ENCODE measurements around the gene DUS2. TPM values are rescaled to one million over a fixed set of nuclear protein-coding genes. Genes with fewer than 3 reads are reported as not detected.

Gene DUS2
- polyA plus RNA-seq, 12 donors = 9.8 to 13.9 (median 11.8) TPM; not detected in 2

- DNase-seq = peak; percentile 63
Observed at GRCh38 chr16:68040506-68041288, 17.6 kb downstream of the DUS2 start.

DNA sequence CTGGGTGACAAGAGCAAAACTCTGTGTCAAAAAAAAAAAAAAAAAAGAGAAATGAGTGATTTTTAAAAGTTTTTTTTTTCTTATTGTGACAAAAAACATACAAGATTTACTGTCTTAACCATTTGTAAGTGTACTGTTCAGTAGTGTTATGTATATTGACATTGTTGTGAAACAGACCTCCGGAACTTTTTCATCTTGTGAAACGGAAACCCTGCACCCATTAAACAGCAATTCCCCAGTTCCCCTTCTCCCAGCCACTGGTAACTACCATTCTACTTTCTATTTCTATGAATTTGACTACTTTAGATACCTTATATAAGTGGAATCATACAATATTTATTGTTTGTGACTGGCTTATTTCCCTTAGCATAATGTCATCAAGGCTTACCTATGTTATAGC lies 18.7 kb downstream of the DUS2 start:
- DNase-seq = no peak

DNA sequence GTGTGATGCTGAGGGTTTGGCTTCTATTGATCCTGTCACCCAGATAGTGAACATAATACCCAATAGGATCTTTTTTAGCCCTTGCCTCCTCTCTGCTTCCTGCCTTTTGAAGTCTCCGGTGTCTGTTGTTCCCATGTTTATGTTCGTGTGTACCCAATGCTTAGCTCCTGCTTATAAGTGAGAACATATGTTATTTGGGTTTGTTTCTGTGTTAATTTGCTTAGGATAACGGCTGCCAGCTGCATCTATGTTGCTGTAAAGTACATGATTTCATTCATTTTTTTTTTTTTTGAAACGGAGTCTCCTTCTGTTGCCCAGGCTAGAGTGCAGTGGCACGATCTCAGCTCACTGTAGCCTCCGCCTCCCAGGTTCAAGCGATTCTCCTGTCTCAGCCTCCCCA lies 23.0 kb downstream of the DUS2 start:
- DNase-seq = no peak

- DNase-seq = no peak
Observed at GRCh38 chr16:68047987-68048386, 24.9 kb downstream of the DUS2 start.

- DNase-seq = no peak
Observed at GRCh38 chr16:68049449-68049848, 26.4 kb downstream of the DUS2 start.

GRCh38 chr16:68055395-68055794 lies 32.3 kb downstream of the DUS2 start:
- DNase-seq = no peak

- no peak for DNase-seq
Observed at GRCh38 chr16:68059804-68060203, 36.7 kb downstream of the DUS2 start.

GRCh38 chr16:68061396-68061795 lies 38.3 kb downstream of the DUS2 start:
- DNase-seq = no peak

DNA sequence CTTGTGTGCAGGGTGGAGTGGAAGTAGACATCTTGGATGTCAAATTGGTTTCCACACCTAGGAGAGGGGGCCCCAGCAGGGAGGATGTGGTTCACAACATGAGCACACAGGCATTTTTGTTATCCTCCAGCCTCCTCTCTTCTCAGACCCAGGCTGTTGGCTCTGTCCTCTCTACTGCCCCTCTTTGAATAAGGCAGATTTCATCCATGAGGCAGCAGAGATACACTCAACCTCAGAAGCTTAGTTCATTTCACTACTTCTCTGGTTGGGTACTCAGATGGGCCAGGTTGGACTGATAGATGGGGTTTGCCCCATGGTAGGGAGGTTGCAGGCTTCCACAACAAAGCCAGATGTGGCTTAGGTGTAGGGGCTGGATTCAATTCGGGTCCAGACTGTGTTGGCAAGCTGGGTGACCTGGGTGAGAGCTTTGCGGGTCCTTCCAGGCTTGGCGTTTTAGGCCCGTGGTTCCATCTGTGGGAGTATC lies 39.9 kb downstream of the DUS2 start:
- DNase-seq = no peak

DNA sequence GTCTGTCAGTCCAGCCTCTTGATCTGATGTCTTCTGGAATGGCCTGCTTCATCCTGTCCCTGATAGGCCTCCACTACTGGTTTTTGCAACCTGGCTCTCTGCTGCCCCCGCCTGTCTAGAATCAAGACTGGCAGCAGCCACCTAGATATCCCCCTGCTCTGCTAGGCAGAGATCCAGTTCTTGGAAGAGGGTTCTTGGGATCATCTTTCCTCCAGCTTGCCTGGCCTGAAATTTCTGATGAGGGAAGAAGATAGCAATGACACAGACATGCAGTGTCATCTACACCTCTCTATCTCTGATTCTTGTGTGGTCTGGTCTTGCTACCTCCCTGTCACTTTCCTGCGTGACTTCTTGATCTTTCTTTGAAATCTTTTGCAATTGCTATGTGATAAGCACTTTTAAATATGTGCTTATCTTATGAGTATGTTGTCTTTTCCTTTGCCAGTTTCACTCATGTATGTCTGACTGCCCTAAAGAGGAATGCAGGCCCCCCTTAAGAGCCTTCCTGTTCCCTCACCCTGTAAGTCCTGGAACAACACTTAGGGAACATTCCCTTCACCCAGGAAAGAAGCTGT lies 41.8 kb downstream of the DUS2 start:
- no peak for DNase-seq

GRCh38 chr16:68065716-68066305 lies 42.7 kb downstream of the DUS2 start:
- DNase-seq = no peak

DNA sequence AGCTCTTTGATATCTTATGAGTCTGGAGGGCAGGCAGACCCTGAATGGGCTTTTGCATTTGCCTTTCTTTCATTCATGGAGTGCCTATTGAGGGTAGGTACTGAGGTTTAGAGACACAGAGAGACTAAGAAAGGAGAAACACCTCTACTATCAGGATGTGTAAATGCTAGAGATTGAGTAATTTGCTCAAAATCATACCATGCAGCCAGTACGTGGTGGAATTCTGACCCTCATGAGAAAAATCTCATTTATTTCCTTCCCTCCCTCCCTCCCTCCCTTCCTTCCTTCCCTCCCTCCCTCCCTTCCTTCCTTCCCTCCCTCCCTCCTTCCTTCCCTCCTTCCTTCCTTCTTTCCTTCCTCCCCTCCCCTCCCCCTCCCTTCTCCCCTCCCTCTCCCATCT lies 43.7 kb downstream of the DUS2 start:
- DNase-seq = no peak

- no peak for DNase-seq
Observed at GRCh38 chr16:68068926-68069325, 45.8 kb downstream of the DUS2 start.

DNA sequence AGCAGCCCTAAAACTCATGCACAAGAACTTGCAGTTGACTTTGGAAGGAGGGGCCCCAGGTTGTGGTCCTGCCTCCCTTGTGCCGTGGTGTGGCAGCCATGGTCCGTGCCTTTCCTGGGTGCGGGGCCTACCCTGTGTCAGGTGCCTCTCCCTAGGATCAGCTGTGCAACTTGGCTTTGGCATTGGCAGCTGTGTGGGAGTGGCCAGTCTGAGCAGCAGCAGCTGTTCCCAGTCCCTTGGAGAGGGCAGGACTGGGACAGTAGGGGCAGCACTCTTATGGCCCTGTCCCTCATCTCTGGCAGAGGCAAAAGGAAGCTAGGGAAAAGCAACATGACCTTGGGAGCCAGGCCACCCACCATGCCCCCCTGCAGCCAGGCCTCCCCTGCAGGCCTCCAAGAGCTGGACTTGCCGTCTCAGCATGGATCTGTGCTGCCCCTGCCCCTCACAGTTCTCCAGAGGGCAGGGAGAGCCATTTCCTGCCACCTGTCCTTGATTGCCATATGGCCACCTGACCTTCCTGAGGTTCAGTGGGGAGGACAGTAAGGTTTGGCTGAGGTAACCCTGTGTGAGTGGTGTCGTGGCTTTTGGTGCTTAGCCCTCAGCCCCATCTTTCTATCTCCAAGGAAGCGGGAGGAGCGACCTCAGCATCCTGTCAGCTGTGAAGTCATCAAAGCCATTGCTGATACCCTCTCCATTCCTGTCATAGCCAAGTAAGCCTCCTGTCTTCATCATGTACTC lies 46.6 kb downstream of the DUS2 start:
- DNase-seq = no peak

DNA sequence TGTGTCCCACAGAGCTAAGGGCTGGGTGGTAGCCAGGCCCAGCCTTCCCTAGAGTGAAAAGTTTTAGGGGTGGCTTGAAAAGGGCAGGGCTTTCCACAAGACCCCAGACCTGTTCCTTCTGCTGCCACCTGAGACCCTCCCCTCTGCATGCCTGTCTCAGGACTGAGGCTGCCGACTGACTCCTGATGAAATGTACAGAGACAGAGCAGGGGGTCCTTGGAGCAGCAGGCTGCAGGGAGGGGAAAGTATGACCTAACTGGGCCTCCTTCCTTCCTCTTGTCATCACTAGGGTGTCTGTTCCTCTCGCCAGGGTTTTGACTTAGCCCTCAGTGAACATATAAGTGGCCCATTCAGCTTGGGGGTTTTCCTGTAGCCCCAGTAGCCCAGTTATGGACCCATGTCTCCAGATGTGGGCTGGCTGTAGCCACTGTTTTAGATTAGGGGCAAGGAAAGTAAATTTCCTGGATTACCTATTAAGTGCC lies 47.2 kb downstream of the DUS2 start:
- DNase-seq = no peak

DNA sequence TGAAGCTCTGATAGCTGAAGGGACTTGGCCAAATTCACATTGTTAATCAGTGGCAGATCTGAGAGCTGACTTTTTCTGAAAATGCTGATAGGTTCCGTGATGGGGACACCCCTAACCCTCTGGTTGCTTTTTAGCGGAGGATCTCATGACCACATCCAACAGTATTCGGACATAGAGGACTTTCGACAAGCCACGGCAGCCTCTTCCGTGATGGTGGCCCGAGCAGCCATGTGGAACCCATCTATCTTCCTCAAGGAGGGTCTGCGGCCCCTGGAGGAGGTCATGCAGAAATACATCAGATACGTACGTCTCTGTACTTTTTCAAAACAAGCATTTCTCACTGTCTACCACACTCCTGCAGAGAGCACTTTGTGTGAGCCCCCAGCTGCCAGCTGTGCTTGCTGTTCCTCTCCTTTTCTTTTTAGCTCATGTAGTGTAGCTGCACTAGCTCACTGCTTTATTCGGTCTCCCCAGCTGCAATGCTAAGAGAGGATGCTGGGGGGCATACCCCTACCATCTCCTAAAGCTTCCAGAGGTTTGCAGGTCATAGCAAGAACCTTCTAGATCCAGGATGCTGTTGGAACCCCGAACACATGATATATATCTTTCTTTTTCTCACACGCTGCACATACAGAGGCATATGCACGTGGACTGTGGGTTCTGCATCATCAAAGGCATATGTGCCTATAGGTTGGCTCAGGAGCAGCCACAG lies 47.9 kb downstream of the DUS2 start:
- no peak for DNase-seq

DNA sequence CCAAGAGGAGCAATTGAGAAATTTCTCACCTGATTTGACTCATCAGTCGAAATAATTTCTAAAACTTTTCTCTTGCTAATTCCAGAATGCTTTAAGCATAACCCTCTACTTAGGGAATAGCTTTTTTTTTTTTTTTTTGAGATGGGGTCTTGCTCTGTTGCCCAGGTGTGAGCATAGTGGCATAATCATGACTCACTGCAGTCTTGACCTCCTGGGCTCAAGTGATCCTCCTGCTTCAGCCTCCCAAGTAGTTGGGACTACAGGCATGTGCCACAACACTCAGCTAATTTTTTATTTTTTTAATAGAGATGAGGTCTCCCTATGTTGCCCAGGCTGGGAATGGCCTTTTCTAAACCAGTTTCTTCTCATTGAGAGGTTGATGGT lies 48.4 kb downstream of the DUS2 start:
- no peak for DNase-seq

- no peak for DNase-seq
Observed at GRCh38 chr16:68072038-68072695, 49.1 kb downstream of the DUS2 start.

DNA sequence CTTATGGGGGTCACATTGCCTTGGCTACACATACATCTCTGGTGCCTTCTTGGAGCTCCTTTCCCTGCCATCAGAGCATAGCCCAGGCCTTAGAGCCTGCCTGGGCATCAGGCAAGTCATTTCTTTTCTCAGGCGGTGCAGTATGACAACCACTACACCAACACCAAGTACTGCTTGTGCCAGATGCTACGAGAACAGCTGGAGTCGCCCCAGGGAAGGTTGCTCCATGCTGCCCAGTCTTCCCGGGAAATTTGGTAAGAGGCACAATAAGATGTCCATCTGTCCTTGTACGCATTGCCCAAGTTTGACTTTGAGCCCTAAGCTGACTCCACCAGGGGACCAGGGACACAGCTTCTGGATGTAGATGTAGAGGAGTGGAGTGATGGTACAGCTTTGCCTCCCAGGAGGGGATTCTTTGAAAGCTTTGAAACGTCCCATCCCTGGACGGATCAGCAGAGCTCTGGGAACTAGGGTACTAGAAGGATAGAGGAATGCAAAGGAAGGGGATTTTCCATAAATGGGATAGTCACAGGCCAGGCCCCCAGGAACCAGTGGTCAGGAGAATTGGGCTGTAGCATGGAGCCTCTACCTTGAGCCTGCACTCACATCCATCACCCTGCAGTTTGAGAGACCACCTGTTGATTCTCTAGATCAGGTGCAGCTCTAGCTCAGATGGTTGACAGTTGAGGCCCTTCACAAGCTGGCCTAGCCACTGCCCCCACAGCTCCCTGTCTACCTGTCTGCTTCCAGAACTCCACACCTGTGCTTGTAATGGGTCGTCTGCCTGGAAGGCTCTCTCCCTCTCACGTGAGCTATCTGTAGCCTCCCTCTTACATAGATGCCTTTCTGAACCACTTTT lies 51.0 kb downstream of the DUS2 start:
- no peak for DNase-seq

All from muscle of arm (tissue), 12 donors.